ENCODE measurements around the gene FBP1.

The FBP1 gene

DNA sequence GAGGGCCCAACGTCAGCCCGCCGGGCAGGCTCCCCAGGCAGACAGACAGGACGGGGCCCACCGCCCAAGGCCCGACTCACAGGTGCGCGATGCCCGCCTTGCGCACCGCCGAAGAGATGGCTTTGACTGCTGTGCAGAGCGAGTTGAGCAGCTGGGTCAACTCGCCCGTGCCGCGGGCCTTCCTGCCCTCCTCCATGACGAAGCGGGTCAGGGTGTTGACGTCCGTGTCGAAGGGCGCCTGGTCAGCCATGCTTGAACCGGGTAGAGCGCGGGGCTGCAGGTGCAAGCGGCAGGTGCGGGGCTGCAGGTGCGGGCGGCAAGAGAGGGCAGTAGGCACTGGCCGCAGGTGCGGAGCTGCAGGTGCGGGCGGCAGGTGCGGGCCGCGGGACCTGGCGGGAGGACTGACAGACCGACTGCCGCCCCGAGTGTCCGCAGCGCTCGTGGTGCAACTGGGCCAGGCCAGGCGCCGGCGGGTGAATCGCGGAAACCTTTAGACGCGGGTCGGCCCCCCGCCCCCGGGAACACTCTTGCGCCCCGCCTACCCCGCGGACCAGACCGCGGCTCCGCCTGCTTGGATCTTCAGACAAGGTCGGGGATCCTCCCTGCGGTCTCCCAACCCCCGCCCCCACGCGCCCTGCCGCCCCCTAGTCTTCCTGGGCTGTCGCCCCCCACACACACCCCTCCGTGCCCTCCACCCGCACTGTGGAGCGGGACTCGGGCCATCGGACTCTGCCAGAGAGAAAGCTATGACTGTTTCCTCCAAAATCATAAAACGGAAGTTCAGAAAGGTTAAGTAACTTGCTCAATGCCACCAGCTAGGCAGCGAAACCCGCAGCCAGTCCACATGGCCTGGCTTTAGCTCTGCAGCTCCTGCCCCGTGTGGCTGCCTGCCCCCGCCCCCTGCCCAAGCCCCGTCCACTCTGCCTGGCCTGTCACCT lies at the start of gene FBP1:
Gene FBP1 (minus strand): TSS at position 458 of the 938 bp plus-strand sequence. CDS start 208 bp downstream, at position 250.
- DNase-seq, result peak; percentile 38

DNA sequence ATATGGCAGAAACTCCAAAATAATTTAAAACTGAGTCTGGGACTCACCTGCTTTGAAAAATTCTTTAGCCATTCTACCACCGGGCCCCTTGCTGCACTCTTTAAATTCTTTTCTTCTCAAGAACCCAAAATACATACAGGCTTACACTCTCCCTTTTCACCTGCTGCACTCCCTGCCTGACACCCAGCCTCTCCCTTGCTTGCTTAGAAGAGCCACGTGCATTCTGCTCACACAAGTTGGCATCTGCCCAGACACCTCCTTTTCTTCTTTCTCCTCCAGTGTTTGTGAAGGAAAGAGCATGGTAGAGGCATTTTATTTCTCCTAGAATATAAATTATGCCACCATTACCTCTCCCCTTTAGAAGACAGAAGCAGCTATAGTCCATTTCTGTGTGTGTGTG lies 48.1 kb upstream of the FBP1 start:
- no peak for DNase-seq

DNA sequence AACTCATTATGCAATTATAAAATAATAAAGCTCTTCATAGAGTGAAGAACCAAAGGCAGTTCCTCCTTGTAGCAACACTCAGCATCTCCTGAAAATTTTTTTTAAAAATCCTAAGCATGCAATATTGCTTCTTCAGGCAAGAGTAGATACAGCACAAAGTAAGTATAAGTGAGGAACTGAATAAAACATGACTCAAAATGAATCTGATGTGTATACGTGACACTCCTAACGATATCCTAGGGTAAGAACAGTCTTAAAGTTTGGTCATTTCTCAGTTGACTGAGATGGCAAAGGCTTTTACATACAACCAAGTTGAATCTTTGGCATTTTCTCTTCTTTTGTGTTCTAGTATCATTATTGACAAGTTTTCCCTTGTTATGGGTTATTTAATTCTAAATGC lies 46.0 kb upstream of the FBP1 start:
- DNase-seq, result no peak

DNA sequence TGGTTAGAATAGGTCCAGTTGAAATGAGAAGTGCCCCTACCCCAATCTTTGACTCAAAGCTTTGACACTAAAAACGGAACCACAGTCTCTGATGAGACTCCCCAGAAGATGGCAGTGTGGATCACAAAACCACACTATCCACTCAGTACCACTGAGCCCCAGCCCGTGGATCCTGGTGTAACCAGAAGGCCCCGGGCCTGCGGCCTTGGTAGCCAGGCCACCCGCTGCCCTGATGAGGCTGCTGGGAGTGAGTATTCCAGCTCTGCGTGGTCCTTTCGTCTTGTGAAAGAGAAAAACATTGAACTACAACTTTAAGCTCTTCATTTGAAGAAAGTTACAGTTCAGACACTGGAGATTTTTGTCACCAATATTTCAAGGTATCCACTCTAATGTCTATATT lies 42.2 kb upstream of the FBP1 start:
- peak; percentile 69 for DNase-seq

DNA sequence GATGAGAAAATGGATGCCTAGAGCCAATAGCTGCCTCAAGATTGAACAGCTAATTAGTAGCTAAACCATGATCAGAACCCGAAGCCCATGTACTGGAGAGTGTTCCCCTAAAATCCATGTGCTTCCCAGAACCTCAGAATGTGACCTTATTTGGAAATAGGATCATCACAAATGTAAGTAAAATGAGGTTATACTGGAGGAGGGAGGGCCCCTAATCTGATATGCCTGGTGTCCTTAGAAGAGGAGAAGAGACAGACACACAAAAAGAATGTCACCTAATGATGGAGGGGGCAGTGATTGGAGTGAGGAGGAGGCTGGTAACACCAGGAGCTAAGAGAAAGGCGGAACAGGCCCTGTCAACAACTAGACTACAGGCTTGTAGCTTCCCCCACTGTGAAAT lies 41.3 kb upstream of the FBP1 start:
- DNase-seq, result no peak

DNA sequence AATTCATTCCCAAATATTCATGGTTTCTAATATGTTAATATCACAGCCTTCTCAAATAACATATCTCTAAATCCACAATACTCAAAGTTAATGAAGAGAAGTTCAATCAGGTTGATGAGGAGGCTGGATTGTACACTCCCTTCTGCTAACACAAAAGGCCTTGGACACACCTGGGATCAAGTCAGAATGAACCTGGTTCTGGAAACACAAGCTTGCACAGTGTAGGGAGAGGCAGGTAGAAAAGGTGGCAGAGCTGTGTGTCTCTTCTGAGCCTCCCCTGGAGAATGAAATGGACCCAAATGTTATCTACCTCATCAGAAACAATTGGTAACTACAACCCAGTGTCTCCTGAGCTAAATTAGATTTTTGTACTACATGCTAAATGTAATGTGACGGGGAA lies 40.7 kb upstream of the FBP1 start:
- no peak for DNase-seq

DNA sequence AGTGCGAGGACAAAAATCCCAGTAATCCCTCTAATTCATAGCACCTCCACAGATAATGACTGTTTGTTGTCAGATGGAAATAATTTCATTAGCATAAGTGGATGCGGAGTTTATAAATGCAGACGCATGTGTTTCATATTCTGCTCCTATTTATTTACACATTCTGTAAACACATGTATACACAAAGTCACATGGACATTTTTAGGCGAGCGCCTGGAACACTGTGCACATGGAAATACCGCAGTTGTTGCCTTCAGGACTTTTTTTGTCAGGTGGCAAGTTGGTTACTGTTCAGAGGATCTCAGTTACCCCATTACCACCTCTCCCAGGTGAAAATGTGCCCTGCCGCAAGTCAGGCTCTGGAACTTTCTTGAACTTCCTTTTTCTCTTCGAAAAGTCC lies 40.3 kb upstream of the FBP1 start:
- no peak for DNase-seq

DNA sequence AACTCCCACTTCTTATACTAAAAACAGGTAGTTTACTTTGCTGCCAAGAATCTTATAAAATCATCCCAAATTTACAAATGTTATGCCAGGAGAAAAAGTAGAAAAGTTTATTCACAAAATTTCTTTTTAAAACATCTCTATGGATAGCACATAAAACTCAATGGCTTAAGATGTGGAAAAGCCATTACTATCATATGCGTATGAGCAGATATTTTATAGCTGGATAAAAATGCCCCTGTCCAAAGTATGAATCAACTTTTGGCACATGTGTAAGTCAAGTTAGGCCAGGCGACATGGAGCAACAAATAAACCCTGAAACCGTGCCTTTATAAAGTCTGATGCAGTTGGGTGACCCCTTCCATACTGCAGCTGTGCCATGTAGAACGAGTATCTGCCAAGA lies 38.6 kb upstream of the FBP1 start:
- DNase-seq, result no peak

DNA sequence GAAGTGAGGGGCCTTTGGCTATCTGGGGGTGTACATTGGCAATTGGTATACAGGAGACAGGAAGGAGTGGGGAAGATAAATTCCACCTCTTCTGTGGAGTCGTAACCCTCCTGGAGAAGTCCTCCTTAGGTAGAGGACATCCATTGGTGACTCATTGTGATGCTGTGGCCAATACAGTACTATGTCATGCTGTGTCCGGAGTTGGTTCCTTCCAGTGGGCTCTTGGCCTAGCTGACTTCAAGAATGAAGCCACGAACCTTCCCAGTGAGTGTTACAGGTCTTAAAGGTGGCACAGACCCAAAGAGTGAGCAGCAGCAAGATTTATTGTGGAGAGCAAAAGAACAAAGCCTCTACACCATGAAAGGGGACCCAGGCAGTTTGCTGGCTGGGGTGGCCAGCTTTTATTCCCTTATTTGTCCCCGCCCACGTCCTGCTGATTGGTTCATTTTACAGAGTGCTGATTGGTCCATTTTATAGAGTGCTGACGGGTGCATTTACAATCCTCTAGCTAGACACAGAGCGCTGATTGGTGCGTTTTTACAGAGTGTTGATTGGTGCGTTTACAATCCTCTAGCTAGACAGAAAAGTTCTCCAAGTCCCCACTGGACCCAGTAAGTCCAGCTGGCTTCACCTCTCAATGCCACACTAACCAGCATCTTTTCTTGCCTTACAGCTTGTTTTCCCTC lies 37.3 kb upstream of the FBP1 start:
- DNase-seq, result no peak

DNA sequence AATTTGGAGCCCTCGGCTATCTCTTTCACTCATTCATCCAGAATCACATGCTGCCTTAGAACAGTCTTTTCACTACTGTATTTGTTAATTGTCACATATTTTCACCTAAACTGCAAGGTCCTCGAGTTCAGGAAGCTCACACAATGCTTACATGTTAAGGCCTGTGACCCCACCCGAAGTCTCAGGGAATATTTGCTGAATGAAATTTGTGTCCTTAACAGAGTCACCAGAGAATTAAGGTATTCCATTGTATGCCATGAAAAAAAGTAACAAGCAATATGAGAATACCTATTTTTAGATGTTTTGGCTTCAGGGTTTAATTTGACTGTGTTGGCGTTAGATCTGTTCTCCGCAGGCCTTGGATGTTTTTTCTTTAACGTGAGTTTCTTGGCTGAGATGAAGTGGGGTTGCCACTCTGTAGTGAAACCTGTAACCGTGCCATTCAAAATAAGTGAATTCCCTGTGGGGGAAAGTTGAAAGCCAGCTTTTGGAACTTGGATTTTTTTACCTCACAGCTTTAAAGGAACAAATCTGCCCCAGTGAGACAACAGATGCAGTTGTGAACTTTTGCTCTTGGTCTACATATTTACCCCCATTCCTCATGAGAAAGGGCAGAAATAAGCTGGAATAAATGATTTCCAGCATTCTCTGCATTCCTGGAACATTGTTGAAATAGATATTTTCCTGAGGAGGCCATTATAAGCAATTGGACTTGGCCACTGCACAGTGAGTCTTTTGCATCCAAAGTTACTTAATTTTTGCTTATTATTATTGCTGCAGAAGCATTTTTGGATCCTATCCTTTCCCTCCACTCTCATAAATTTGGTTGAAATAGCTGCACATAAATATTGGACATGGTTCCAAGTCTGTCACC lies 35.9 kb upstream of the FBP1 start:
- no peak for DNase-seq

DNA sequence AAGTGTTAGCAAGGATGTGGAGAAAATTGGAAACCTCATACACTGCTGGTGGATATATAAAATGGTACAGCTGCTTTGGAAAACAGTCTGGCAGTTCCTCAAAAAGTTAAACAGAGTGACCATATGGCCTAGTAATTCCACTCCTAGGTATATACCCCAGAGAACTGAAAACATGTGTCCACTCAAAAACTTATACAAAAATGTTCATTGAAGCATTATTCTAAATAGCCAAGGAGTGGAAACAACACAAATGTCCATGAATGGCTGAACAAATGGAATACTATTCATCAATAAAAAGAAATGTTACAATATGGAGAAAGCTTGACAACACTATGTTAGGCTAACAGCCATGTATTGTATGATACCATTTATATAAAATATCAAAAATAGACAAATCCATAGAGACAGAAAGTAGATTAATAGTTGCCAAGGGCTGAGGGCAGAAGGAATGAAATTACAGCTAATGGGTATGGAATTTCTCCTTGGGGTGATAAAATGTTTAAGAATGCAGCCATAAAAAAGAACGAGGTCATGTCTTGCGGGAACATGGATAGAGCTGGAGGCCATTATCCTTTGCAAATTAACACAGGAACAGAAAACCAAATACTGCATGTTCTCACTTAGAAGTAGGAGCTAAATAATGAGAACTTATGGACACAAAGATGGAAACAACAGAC lies 33.6 kb upstream of the FBP1 start:
- DNase-seq, result no peak

DNA sequence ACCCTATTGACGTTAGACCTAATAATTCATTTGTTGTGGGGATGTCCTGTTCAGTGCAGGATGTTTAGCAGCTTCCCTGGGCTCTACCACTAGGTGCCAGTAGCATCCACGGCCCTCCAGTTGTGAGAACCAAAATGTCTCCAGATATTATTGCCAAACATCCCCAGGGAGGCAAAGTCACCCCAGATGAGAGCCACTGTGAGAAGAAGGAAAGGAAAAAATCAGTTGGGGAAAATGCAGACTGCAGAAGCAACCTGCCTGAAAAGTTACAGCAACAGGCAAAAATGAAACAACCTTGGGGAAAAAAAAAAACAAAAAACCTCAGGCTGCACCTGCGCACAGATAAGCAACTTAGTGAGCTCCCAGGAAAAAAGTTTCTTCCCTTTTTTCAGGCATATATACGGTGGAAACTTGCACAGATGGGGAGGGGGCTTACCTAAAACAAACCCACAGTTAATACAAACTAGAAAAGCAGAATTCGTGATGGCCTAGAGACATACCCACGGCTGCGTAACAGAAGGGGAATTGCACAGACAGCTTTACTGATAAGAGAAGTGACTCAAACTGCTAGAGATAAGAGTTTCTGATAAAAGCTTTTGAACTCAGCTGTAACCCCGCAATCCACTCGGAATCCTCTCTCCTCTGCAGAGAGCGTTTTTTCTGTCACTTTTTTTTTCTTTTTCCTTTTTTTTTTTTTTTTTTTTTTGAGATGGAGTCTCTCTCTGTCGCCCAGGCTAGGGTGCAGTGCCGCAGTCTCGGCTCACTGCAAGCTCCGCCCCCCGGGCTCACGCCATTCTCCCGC lies 29.8 kb upstream of the FBP1 start:
- DNase-seq, result peak; percentile 62

DNA sequence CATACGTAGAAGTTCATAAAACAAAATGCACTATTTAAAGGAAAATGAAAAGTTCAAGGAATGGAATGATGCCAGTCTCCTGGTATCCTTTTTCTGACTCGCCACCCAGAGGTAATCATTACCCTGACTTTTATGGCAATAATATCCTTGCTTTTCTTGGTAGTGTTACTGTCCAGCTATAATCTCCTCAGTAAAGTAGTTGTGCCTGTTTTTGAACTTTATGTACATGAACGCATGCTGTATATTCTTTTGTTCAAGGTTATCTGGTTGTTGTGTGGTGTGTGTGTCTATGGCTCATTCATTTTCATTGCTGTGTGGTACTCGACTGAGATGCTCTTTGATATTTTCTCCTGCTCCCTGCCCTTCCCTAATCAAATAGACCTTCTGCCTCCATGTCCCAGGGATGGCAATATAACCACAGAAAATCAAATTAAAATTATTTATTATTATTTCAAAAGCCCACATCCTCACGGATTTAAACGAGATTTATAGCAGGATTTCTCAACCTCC lies 29.2 kb upstream of the FBP1 start:
- DNase-seq, result no peak

DNA sequence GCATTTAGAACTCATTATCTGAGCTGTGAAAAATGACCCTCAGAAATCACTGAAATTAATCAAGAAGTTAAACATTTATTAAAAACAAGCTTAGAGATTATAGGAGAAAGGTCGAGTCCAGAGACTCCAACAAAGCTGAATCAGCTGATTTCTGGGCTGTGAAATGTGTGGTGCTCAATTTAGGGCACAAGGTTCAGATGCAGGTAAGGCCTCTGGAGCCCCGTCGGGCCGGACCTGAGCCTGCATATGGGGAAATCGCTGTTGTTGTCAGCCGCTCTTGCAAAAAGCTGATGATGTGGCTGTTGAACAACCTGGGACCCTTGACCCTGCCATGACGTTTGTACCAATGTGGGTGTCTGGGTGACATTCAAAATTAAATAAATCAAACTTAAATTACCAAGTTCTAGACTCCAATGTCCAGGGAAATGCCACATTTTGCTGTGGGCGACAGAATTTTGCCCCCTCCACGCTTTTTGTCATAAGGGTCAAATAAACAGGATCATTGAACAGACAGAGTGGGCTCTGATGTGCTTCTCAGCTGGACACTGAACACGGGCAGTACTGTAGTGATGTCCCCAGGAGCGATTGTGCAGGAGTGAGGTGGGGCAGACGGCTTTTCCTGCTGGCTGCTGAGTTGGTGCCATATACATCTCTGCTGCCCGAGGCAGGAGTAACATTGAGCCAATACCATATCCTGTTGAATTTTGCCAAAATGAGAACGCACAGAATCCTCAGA lies 27.2 kb upstream of the FBP1 start:
- DNase-seq, result no peak

DNA sequence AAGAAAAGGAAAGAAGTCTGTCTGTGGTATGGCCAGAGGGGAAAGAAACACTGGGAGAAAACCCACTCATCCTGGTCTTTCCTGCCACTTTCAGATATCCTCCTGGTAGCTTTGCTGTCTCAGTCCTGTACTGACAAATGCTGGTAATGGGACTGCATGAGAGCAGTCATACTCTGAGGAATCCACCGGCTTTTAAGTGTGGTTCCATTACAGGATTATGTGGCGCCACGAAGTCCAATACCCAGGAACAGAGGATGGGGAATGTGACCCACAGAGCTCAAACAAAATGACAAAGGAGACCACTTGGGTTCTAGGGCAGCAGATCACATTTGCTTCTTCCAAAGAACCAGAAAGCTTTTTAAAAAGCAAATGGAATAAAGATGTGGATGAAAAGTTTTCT lies 26.3 kb upstream of the FBP1 start:
- DNase-seq, result no peak

DNA sequence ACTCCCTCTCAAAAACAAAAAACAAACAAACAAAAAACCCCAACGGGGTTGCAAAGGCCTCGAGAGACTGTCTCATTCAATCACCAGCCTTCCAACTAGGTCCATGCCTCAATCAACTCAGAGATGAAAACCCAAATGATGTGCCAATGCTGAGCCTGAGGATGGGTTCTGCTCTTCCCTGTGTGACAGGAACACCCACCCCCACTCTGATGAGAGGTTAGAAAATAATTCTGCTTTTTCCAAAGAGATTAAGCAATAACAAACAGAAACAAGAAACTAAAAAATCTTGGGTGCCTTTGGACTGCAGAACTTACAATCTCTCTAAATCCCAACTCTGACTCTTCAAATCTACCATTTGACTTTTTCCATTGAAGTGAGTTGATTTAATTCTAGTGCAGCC lies 25.5 kb upstream of the FBP1 start:
- no peak for DNase-seq

DNA sequence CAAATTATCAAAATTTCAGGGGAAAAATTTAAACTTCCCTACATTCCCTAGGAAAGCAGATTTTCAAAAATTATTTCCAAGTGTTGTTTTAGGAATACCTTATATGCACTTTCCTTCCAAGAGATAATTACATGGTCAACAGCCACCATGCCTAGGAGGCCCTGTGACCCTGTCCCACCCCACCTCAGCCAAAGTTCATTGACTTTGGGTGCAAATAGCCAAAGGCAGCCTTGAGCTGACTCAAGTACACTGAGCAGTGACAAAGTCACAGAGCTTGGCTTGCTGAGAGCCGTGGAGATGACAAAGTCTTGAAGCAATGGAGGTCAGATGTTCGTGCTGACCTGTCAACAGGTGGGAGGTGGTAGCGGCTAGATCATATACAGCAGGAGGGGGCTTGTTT lies 24.3 kb upstream of the FBP1 start:
- DNase-seq, result no peak

DNA sequence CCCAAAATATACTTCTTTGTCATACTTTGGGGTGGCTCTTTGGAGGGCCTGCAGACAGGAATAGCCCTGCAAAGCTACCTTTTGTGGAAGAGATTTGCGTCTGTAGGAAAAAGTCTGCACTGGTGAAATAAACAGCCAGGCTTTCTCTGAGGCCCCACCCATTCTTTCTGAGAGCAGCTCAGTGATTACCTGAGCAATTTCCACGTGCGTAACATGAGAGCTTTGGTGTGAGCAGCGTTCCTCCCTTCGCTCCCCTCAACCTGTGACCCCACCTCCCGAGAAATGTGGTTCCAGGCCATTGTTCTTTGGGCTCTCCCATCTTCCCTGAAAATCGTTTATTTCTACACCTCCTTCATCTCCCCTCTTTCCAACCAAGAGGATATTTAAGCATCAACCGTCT lies 23.8 kb upstream of the FBP1 start:
- no peak for DNase-seq

DNA sequence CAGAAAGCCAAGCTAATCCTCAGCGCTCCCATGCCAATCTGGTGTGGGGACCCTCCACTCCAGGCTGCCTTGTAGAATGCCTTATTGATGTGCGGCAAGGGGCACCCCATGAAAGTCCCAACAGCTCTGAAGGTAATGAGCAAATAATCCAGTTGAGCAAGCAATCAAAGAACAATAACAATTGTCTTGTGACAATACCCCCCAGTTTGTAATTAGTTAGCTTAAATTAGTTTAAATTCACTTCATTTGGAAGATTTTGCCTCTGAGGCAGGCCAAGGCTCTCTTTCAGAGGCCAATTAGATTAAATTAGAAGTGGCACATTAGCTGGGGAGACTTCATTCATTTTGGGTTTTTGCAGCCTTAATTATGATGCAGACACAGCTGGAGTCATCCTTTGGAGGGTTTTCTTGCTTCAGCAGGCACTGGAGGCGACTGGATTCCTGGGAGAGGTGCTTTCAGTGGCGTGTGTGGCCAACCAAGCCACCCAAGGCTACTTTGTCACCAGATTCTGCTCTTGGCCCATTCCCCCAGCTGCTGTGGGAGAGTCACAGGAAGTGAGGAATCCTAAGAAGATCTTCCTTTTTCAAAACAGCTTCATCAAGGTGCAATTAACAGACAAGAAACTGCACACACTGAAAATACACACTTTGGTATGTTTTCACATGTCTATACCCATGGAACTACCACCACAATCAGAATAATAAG lies 17.9 kb upstream of the FBP1 start:
- no peak for DNase-seq

DNA sequence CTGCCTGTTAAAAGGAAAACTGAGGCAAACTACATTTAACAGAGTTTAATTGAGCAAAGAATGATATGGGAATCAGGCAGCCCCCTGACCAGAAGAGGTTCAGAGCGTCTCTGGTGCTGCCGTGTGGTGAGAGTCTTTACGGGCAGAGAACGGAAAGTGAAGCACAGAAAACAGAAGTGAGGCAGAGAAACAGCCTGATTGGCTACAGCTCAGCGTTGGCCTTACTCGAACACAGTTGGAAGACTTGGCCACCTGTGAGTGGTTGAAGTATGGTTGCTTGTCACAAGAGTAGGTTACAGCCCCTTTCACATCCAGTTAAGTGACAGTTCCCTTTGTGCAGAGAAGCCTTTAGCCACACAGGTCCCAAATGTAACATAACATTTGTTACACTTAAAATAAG lies 16.9 kb upstream of the FBP1 start:
- peak; percentile 63 for DNase-seq

All from CD4-positive, alpha-beta T cell treated with Interleukin-17A for 1 hour (primary cell).